Fibroblast of the aortic adventitia (primary cell): ENCODE measurements around the gene FAM168A. TPM values are rescaled to one million over a fixed set of nuclear protein-coding genes. Genes with fewer than 3 reads are reported as not detected.
"Not testable (repeated sequence)": the region's sequence is repeated elsewhere in the genome, so short reads cannot be mapped to it uniquely, and the experiment has no call there.

Experiments used
- DNase-seq: peaks from one replicate; pipeline ENCODE4 v3.0.0-alpha.2; 2010; ENCODE audit warnings: low read depth
- H3K4me3 ChIP-seq: 2 replicates; pipeline ENCODE4 v1.5.1; 2011; ENCODE audit warnings: low read depth, mild to moderate bottlenecking, control low read depth, low read length, moderate library complexity
- CTCF ChIP-seq: IDR thresholded peaks from 2 replicates; pipeline ENCODE4 v1.5.1; 2011; ENCODE audit warnings: mild to moderate bottlenecking, low read length, control low read depth, inconsistent platforms; ENCODE audit not compliant: insufficient read depth
- total RNA-seq: library from RNA; depleted of rRNA; stranded (reverse); fragments of >200 nt; gene quantifications from 2 replicates; pipeline ENCODE4 v1.2.3, GENCODE V29; 2012; ENCODE audit warnings: low replicate concordance

The FAM168A gene
- total RNA-seq, 1 donor = 40.0 TPM

DNA sequence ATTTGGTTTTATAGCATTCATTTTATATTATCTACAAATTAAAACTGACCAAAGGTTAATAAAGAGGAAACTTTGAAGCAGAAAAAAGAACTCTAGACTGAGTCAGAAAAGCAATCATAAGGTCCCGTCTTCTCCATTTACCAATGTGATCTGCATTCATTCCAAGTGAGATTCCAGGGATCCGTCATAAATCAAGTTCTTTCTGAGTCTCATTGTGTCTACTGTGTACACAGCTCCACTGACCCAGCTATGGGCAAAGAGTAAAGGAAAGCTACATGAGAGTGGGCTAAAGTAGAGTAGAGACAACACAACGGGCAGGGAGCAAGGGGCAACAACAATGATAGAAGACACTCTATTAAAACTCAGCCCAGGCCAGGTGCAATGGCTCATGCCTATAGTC lies 15.3 kb downstream of the FAM168A start:
- TF ChIP-seq CTCF = no peak
- no peak for DNase-seq
- no peak overlapping the region for H3K4me3 ChIP-seq

- not testable (repeated sequence) for DNase-seq, H3K4me3 ChIP-seq
Observed at GRCh38 chr11:73580749-73581148, 17.2 kb downstream of the FAM168A start.

DNA sequence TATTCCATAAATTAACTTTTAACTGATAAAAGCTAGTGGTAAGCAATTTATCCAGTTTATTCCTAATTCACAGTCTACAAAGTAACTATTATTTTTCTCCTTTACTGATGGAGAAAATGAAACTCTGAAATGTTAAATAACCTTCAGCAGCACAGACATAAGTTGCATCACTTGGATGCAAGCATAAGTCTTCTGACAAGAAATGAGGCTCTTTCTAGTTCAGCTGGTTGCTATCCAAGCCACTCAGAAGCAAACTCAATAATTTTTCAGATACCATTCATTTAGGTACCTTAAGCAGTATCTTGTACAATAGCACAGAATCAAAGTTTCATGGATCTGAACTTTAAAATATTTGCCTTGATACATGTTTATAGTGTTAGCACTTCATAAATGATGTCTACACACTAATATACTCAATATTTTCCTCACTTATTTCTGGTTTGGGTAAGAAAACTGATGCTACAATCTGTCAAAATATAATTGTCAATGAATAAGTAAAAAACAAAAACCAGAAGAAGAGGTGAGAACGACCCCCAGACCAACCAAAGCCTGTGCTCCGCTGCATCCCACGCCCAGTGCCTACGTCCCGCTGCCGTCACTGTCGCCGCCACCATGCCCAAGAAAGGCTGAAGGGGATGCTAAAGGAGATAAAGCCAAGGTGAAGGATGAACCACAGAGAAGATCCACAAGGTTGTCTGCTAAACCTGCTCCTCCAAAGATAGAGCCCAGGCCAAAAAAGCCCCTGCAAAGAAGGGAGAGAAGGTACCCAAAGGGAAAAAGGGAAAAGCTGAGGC lies 18.1 kb downstream of the FAM168A start:
- DNase-seq = peak; percentile 41
- no peak overlapping the region for H3K4me3 ChIP-seq
- TF ChIP-seq CTCF = no peak

DNA sequence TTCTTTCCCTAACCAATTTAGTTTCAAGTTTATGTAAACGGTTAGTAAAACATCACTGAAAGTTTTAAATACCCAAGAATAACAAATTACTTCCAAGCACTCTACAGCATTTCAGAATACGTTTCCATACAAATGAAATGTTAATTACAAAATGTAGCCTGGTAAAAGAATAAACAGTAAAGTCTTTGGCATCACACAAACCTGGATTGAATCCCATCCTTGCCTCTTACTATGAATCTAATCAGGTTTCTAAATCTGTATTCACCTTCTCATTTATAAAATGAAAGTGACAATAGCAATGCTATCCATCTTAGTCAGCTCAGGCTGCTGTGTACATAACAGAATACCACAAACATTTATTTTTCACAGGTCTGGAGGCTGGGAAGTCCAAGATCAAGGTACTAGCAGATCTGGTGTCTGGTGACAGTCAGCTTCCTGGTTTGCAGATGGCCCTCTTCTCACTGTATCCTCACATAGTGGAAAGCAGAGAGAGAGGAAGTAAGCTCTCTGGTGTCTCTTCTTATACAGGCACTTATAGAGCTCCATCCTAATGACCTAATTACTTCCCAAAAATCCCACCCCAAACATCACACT lies 19.2 kb downstream of the FAM168A start:
- no peak overlapping the region for H3K4me3 ChIP-seq
- DNase-seq = no peak
- TF ChIP-seq CTCF = no peak

DNA sequence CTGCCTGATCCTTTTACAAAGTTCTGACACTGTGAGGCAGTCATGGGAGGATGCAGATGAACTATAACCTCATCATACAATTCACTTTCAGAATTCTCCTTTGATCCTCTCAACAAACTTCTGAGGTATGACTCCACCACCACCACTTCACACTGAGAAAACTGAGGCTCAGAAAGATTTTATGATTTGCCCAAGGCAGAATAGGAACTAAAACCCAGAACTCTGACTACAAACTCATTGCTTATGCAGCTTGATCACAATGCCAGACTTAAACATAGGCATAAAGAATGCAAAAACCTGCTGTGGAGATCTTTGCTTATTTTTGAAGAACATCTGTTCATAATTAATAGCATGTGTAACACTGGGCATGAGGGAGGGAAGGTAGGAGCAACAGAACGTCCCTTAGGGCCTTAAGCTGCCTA lies 20.4 kb downstream of the FAM168A start:
- no peak overlapping the region for H3K4me3 ChIP-seq
- no peak for TF ChIP-seq CTCF
- peak; percentile 73 for DNase-seq

- DNase-seq = no peak
- no peak for TF ChIP-seq CTCF
- H3K4me3 ChIP-seq = no peak overlapping the region
Observed at GRCh38 chr11:73576185-73576614, 21.7 kb downstream of the FAM168A start.

DNA sequence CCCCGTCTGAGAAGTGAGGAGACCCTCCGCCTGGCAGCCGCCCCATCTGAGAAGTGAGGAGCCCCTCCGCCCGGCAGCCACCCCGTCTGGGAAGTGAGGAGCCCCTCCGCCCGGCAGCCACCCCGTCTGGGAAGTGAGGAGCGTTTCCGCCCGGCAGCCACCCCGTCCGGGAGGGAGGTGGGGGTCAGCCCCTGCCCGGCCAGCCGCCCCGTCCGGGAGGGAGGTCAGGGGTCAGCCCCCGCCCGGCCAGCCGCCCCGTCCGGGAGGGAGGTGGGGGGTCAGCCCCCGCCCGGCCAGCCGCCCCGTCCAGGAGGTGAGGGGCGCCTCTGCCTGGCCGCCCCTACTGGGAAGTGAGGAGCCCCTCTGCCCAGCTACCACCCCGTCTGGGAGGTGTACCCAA lies 25.9 kb downstream of the FAM168A start:
- H3K4me3 ChIP-seq, DNase-seq: not testable (repeated sequence)
